Stimulated activated naive CD8-positive, alpha-beta T cell treated with anti-CD3 and anti-CD28 coated beads, Interleukin-15, Interleukin-2, amounts not matched to agents 100 ng/mL and 50 ng/mL, for 24 hours (primary cell): ENCODE data around the gene STAT4.

Experiments
- H3K27ac Mint-ChIP-seq: one replicate; pipeline ENCODE4 v1.8.0; 2021; ENCODE audit warnings: mild to moderate bottlenecking, mixed read lengths
- H3K27me3 Mint-ChIP-seq: one replicate; pipeline ENCODE4 v1.8.0; 2021; ENCODE audit warnings: mixed read lengths
- H3K36me3 Mint-ChIP-seq: one replicate; pipeline ENCODE4 v1.8.0; 2021; ENCODE audit warnings: low read depth, mixed read lengths
- H3K4me1 Mint-ChIP-seq: one replicate; pipeline ENCODE4 v1.8.0; 2021; ENCODE audit warnings: low read depth, mixed read lengths
- H3K4me3 Mint-ChIP-seq: one replicate; pipeline ENCODE4 v1.8.0; 2021; ENCODE audit warnings: mild to moderate bottlenecking, mixed read lengths
- H3K9me3 Mint-ChIP-seq: one replicate; pipeline ENCODE4 v1.8.0; 2021; ENCODE audit warnings: mixed read lengths

The STAT4 gene

GRCh38 chr2:191039616-191040015, 111.2 kb downstream of the STAT4 start:
- H3K27ac Mint-ChIP-seq: no peak overlapping the region
- H3K4me3 Mint-ChIP-seq: no peak overlapping the region
- H3K9me3 Mint-ChIP-seq: peaks cover 5% of the 10 kb centered on the region
- no peaks in the 10 kb centered on the region for H3K27me3 Mint-ChIP-seq
- H3K4me1 Mint-ChIP-seq: peaks cover 42% of the 10 kb centered on the region
- peaks cover 62% of the 10 kb centered on the region for H3K36me3 Mint-ChIP-seq

- H3K4me3 Mint-ChIP-seq: no peak overlapping the region
- peak overlapping the region; percentile 82 for H3K27ac Mint-ChIP-seq
- peaks cover 60% of the 10 kb centered on the region for H3K36me3 Mint-ChIP-seq
- H3K27me3 Mint-ChIP-seq: no peaks in the 10 kb centered on the region
- H3K4me1 Mint-ChIP-seq: peaks cover 42% of the 10 kb centered on the region
- H3K9me3 Mint-ChIP-seq: no peaks in the 10 kb centered on the region
Measured at GRCh38 chr2:191038741-191039140, 112.1 kb downstream of the STAT4 start.

GRCh38 chr2:191038241-191038725, 112.5 kb downstream of the STAT4 start:
- Mint-ChIP-seq H3K4me1 (peaks cover 38% of the 10 kb centered on the region), H3K27me3 (no peaks in the 10 kb centered on the region), H3K36me3 (peaks cover 64% of the 10 kb centered on the region), H3K4me3 (no peak overlapping the region), H3K9me3 (no peaks in the 10 kb centered on the region), H3K27ac (peak overlapping the region; percentile 82)

GRCh38 chr2:191037351-191037750, 113.4 kb downstream of the STAT4 start:
- Mint-ChIP-seq H3K27me3 (no peaks in the 10 kb centered on the region), H3K36me3 (peaks cover 68% of the 10 kb centered on the region), H3K4me1 (peaks cover 35% of the 10 kb centered on the region), H3K4me3 (no peak overlapping the region), H3K9me3 (no peaks in the 10 kb centered on the region), H3K27ac (peak overlapping the region; percentile 38)

GRCh38 chr2:191036363-191036762, 114.4 kb downstream of the STAT4 start:
- Mint-ChIP-seq H3K27me3 (no peaks in the 10 kb centered on the region), H3K4me1 (peaks cover 28% of the 10 kb centered on the region), H3K9me3 (no peaks in the 10 kb centered on the region), H3K27ac (no peak overlapping the region), H3K36me3 (peaks cover 61% of the 10 kb centered on the region), H3K4me3 (no peak overlapping the region)

GRCh38 chr2:191032588-191033429, 118.0 kb downstream of the STAT4 start:
- Mint-ChIP-seq H3K27me3 (no peaks in the 10 kb centered on the region), H3K4me1 (peaks cover 41% of the 10 kb centered on the region), H3K9me3 (no peaks in the 10 kb centered on the region), H3K4me3 (no peak overlapping the region), H3K27ac (peak overlapping the region; percentile 11), H3K36me3 (peaks cover 67% of the 10 kb centered on the region)

- Mint-ChIP-seq H3K27ac (peak overlapping the region; percentile 67), H3K9me3 (no peaks in the 10 kb centered on the region), H3K4me1 (peaks cover 49% of the 10 kb centered on the region), H3K4me3 (no peak overlapping the region), H3K36me3 (peaks cover 66% of the 10 kb centered on the region), H3K27me3 (no peaks in the 10 kb centered on the region)
Measured at GRCh38 chr2:191031256-191031655, 119.5 kb downstream of the STAT4 start.

GRCh38 chr2:191030521-191031154, 120.2 kb downstream of the STAT4 start:
- H3K27ac Mint-ChIP-seq: peak overlapping the region; percentile 54
- no peaks in the 10 kb centered on the region for H3K9me3 Mint-ChIP-seq
- peaks cover 64% of the 10 kb centered on the region for H3K36me3 Mint-ChIP-seq
- no peaks in the 10 kb centered on the region for H3K27me3 Mint-ChIP-seq
- H3K4me1 Mint-ChIP-seq: peaks cover 56% of the 10 kb centered on the region
- no peak overlapping the region for H3K4me3 Mint-ChIP-seq

GRCh38 chr2:191029280-191029950, 121.4 kb downstream of the STAT4 start:
- Mint-ChIP-seq H3K27ac (peak overlapping the region; percentile 53), H3K9me3 (no peaks in the 10 kb centered on the region), H3K4me1 (peaks cover 68% of the 10 kb centered on the region), H3K4me3 (no peak overlapping the region), H3K27me3 (no peaks in the 10 kb centered on the region), H3K36me3 (peaks cover 61% of the 10 kb centered on the region)

GRCh38 chr2:191026377-191026776, 124.4 kb downstream of the STAT4 start:
- Mint-ChIP-seq H3K4me1 (peaks cover 71% of the 10 kb centered on the region), H3K36me3 (peaks cover 51% of the 10 kb centered on the region), H3K9me3 (no peaks in the 10 kb centered on the region), H3K27ac (peak overlapping the region; percentile 84), H3K27me3 (no peaks in the 10 kb centered on the region), H3K4me3 (no peak overlapping the region)

- Mint-ChIP-seq H3K4me3 (no peak overlapping the region), H3K4me1 (peaks cover 60% of the 10 kb centered on the region), H3K36me3 (peaks cover 44% of the 10 kb centered on the region), H3K27ac (peak overlapping the region; percentile 80), H3K27me3 (no peaks in the 10 kb centered on the region), H3K9me3 (no peaks in the 10 kb centered on the region)
Measured at GRCh38 chr2:191025135-191025534, 125.7 kb downstream of the STAT4 start.

- no peak overlapping the region for H3K4me3 Mint-ChIP-seq
- no peak overlapping the region for H3K27ac Mint-ChIP-seq
- peaks cover 60% of the 10 kb centered on the region for H3K4me1 Mint-ChIP-seq
- H3K27me3 Mint-ChIP-seq: no peaks in the 10 kb centered on the region
- no peaks in the 10 kb centered on the region for H3K9me3 Mint-ChIP-seq
- peaks cover 31% of the 10 kb centered on the region for H3K36me3 Mint-ChIP-seq
Measured at GRCh38 chr2:191023235-191023679, 127.5 kb downstream of the STAT4 start.

- H3K4me3 Mint-ChIP-seq: no peak overlapping the region
- H3K9me3 Mint-ChIP-seq: peaks cover 6% of the 10 kb centered on the region
- peaks cover 50% of the 10 kb centered on the region for H3K4me1 Mint-ChIP-seq
- H3K27ac Mint-ChIP-seq: no peak overlapping the region
- no peaks in the 10 kb centered on the region for H3K27me3 Mint-ChIP-seq
- peaks cover 10% of the 10 kb centered on the region for H3K36me3 Mint-ChIP-seq
Measured at GRCh38 chr2:191020742-191021381, 129.9 kb downstream of the STAT4 start.

GRCh38 chr2:191020221-191020741, 130.5 kb downstream of the STAT4 start:
- Mint-ChIP-seq H3K4me1 (peaks cover 44% of the 10 kb centered on the region), H3K4me3 (no peak overlapping the region), H3K27ac (no peak overlapping the region), H3K36me3 (peaks cover 13% of the 10 kb centered on the region), H3K9me3 (peaks cover 12% of the 10 kb centered on the region), H3K27me3 (no peaks in the 10 kb centered on the region)
